ENCODE results near the gene ISLR2.

ISLR2 gene

GRCh38 chr15:74179101-74179841 lies 48.9 kb downstream of the ISLR2 start:
- no peak for DNase-seq

GRCh38 chr15:74179983-74180880 lies 49.8 kb downstream of the ISLR2 start:
- DNase-seq: no peak

DNA sequence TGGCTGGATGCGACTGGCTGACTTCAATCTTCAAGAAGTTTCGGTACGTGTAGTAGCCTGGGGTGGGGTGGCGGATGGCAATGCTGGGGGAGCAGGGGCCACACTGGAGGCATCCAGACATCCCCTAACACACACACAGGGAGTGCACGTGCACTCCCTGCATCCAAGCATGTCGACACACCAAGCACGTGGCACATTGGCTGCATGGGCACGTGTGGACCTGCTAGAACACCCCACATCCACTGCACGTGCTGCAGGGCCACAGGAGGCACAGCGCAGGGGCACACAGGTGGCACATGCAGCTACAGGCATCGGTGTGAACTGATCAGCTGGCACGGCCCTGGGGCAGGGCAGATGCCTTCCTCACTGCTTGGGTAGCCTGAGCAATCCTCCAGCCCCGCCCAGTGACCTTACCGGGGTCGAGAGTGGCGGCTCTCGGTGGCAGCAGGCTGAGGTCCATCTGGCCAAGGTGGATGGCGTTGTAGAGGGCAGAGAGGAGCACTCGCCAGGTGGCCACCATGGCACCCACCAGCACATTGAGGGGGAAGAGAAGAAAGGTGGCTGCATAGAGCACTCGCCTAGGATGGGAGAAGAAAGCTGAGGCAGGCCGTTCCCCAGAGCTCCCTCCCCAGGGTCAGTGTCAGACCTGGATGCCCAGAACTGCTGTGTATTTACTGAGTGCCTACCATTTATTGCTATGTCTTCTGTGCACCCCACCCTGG lies 50.7 kb downstream of the ISLR2 start:
- no peak for DNase-seq

DNA sequence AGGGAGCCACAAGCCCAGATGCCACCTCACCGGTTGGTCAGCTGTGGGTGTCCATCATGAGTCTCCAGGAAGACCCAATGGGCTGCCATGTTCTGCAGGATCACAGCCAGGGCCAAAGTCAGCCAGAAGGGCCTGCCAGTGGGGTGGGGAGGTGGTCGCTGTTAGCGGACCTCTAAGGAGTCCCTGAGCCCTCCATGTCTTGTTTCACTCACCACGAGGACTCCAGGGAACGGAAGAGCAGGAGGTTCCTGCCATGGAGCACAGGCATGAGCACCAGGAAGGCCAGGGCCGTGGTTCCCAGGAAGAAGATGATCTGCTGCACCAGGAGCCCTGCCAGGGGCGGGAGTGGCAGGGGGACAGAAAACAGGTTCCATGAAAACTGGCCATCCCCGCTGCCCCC lies 51.7 kb downstream of the ISLR2 start:
- no peak for DNase-seq

DNA sequence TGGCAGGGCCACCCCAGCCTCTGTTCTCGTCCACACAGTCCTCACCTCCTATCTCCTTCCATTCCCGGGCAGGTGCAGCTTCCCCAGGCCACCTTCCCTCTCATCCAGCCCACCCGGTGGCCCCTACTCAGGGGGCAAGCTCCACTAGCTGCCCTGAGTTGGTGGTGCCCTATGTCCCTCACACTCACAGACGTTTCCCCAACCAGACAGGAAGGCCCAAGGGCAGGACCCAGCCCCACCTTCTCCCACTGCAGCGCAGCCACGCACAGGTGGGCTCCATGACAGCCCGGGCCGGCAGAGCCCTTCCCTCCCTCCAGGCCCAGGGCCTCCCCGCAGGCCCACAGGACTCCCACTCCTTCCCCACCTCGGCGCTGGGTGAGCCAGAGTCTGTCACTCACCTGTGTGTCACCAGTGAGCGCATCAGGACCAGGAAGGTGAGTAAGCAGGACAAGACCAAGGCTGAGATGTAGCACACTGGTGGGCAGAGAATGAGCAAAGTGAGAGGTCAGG lies 54.3 kb downstream of the ISLR2 start:
- DNase-seq: no peak

GRCh38 chr15:74185710-74186348 lies 55.4 kb downstream of the ISLR2 start:
- DNase-seq: no peak

Data from GDM1 (cell line).